Subcutaneous abdominal adipose tissue (tissue), 5 donors: ENCODE results near the gene FAM219A.

Experiments
- H3K27ac ChIP-seq: one replicate; pipeline ENCODE4 v1.7.0; 2013; ENCODE audit warnings: low read depth, mild to moderate bottlenecking, inconsistent platforms, low read length, moderate library complexity
- H3K27me3 ChIP-seq, 5 donors: one replicate each; pipeline ENCODE4 v1.7.0; 2013; ENCODE audit warnings: low read length in 5 of 5, inconsistent platforms in 1 of 5; ENCODE audit not compliant: control insufficient read depth in 5 of 5, insufficient read depth in 4 of 5
- H3K36me3 ChIP-seq, 5 donors: one replicate each; pipeline ENCODE4 v1.7.0; 2013; ENCODE audit warnings: low read length in 5 of 5; ENCODE audit not compliant: control insufficient read depth in 5 of 5, insufficient read depth in 5 of 5
- H3K4me1 ChIP-seq, 5 donors: one replicate each; pipeline ENCODE4 v1.7.0; 2013; ENCODE audit warnings: low read length in 5 of 5, mild to moderate bottlenecking in 3 of 5, moderate library complexity in 1 of 5; ENCODE audit not compliant: control insufficient read depth in 5 of 5, insufficient read depth in 5 of 5
- H3K4me3 ChIP-seq, 5 donors: one replicate each; pipeline ENCODE4 v1.7.0; 2013; ENCODE audit warnings: low read length in 5 of 5, low read depth in 1 of 5
- H3K9ac ChIP-seq, 5 donors: one replicate each; pipeline ENCODE4 v1.7.0; 2013; ENCODE audit warnings: low read length in 5 of 5, mild to moderate bottlenecking in 4 of 5, moderate library complexity in 3 of 5
- H3K9me3 ChIP-seq, 5 donors: one replicate each; pipeline ENCODE4 v1.7.0; 2013; ENCODE audit warnings: low read length in 5 of 5; ENCODE audit not compliant: control insufficient read depth in 5 of 5
- donor health status: healthy.
- donor health status: healthy.
- donor health status: healthy.
- donor health status: healthy.
- donor health status: healthy.

FAM219A gene

GRCh38 chr9:34437006-34437925 is 21.1 kb downstream of the FAM219A start:
- H3K4me1 ChIP-seq: peaks cover 2 to 23% (median 9%) of the 10 kb centered on the region in 5 donors
- H3K36me3 ChIP-seq: peaks cover 0 to 14% (median 0%) of the 10 kb centered on the region in 5 donors
- H3K27ac ChIP-seq: no peak overlapping the region
- no peak overlapping the region for H3K9ac ChIP-seq
- H3K4me3 ChIP-seq: no peak overlapping the region
- H3K27me3 ChIP-seq: no peaks in the 10 kb centered on the region
- no peaks in the 10 kb centered on the region for H3K9me3 ChIP-seq

- Histone ChIP-seq H3K27ac (no peak overlapping the region), H3K36me3 (peaks cover 0 to 10% (median 8%) of the 10 kb centered on the region in 5 donors), H3K4me3 (no peak overlapping the region), H3K4me1 (peaks cover 2 to 26% (median 21%) of the 10 kb centered on the region in 5 donors), H3K27me3 (no peaks in the 10 kb centered on the region), H3K9me3 (no peaks in the 10 kb centered on the region), H3K9ac (no peak overlapping the region)
These were observed 26.7 kb downstream of the FAM219A start for GRCh38 chr9:34431667-34432066.

GRCh38 chr9:34430843-34431437 is 27.4 kb downstream of the FAM219A start:
- Histone ChIP-seq H3K36me3 (peaks cover 0 to 10% (median 8%) of the 10 kb centered on the region in 5 donors), H3K9ac (no peak overlapping the region), H3K4me1 (peaks cover 2 to 26% (median 21%) of the 10 kb centered on the region in 5 donors), H3K27me3 (no peaks in the 10 kb centered on the region), H3K27ac (no peak overlapping the region), H3K4me3 (no peak overlapping the region), H3K9me3 (no peaks in the 10 kb centered on the region)

- Histone ChIP-seq H3K27me3 (no peaks in the 10 kb centered on the region), H3K36me3 (peaks cover 0 to 13% (median 8%) of the 10 kb centered on the region in 5 donors), H3K4me3 (no peak overlapping the region), H3K27ac (no peak overlapping the region), H3K9me3 (no peaks in the 10 kb centered on the region), H3K4me1 (peaks cover 2 to 26% (median 21%) of the 10 kb centered on the region in 5 donors), H3K9ac (no peak overlapping the region)
These were observed 29.9 kb downstream of the FAM219A start for GRCh38 chr9:34428325-34428958.

DNA sequence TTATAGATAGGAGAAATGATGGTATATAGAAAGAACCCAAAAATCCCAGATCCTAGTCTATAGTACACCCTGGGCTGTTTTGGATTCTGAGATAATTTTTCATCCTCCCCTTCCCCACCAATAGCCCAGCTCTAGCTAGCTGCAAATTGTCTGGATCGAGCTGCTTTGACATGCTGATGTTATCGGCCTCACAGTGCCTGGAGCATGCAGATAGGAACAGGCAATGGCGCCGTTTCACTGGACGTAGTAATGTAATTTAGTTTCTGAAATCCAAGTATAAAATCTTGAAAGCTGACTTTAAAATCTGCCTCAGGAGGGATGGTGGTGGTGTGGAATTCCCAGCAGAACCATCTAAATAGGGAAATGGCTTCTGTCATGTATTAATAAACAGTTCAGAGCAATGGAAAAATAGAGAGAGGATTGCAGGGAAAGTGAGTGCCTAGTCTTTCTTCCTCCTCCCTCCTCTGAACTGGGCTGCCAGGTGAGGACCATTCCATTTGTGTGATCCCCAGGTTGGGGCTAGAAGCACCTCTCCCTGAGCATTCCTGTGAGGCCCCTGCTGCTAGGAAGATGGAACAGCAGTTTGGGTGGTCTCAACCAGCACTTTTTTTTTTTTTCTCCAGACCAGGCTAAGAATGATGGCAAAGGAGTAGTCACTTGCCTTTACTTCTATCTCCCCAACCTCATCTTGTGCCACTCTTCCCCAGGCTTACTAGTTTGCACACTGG is 31.9 kb downstream of the FAM219A start:
- no peak overlapping the region for H3K9ac ChIP-seq
- H3K36me3 ChIP-seq: peaks cover 0 to 13% (median 8%) of the 10 kb centered on the region in 5 donors
- H3K4me1 ChIP-seq: peaks cover 2 to 22% (median 18%) of the 10 kb centered on the region in 5 donors
- no peaks in the 10 kb centered on the region for H3K9me3 ChIP-seq
- no peaks in the 10 kb centered on the region for H3K27me3 ChIP-seq
- H3K4me3 ChIP-seq: no peak overlapping the region
- no peak overlapping the region for H3K27ac ChIP-seq

GRCh38 chr9:34419716-34420504 is 38.5 kb downstream of the FAM219A start:
- H3K9ac ChIP-seq: no peak overlapping the region
- peaks cover 2 to 9% (median 7%) of the 10 kb centered on the region in 5 donors for H3K36me3 ChIP-seq
- peaks cover 0 to 9% (median 0%) of the 10 kb centered on the region in 5 donors for H3K4me1 ChIP-seq
- H3K27ac ChIP-seq: no peak overlapping the region
- no peaks in the 10 kb centered on the region for H3K9me3 ChIP-seq
- H3K4me3 ChIP-seq: no peak overlapping the region
- no peaks in the 10 kb centered on the region for H3K27me3 ChIP-seq

GRCh38 chr9:34417734-34418133 is 40.6 kb downstream of the FAM219A start:
- Histone ChIP-seq H3K4me3 (no peak overlapping the region), H3K36me3 (peaks cover 2 to 9% (median 4%) of the 10 kb centered on the region in 5 donors), H3K27ac (no peak overlapping the region), H3K9me3 (no peaks in the 10 kb centered on the region), H3K4me1 (peaks cover 0 to 9% (median 0%) of the 10 kb centered on the region in 5 donors), H3K9ac (no peak overlapping the region), H3K27me3 (no peaks in the 10 kb centered on the region)

- Histone ChIP-seq H3K27ac (no peak overlapping the region), H3K27me3 (no peaks in the 10 kb centered on the region), H3K9ac (no peak overlapping the region), H3K4me3 (no peak overlapping the region), H3K9me3 (no peaks in the 10 kb centered on the region), H3K4me1 (no peaks in the 10 kb centered on the region), H3K36me3 (peaks cover 0 to 4% (median 3%) of the 10 kb centered on the region in 5 donors)
These were observed 45.0 kb downstream of the FAM219A start for GRCh38 chr9:34413231-34413852.

- Histone ChIP-seq H3K9me3 (no peaks in the 10 kb centered on the region), H3K4me3 (no peak overlapping the region), H3K4me1 (no peaks in the 10 kb centered on the region), H3K27me3 (no peaks in the 10 kb centered on the region), H3K9ac (no peak overlapping the region), H3K36me3 (peaks cover 0 to 4% (median under 1%) of the 10 kb centered on the region in 5 donors), H3K27ac (no peak overlapping the region)
These were observed 46.0 kb downstream of the FAM219A start for GRCh38 chr9:34412336-34412735.
